ENCODE measurements around the gene SAMSN1. TPM values are rescaled to one million over a fixed set of nuclear protein-coding genes. Genes with fewer than 3 reads are reported as not detected.

SAMSN1 gene
- total RNA-seq, 4 donors from 2014 or later, result 1.3 to 7.4 (median 1.9) TPM

- WGBS, 2 donors, result 70 to 88% methylated on average over 4 of the region's 4 CpGs
- no peak for TF ChIP-seq CTCF (IDR thresholded peaks at IDR 0.05)
- TF ChIP-seq POLR2A (IDR thresholded peaks at IDR 0.05), result no peak
- H3K4me3 ChIP-seq (replicated peaks in 1 of 3), result no peak overlapping the region
- no peaks in the 10 kb centered on the region for H3K4me1 ChIP-seq
- H3K27ac ChIP-seq, result no peak overlapping the region
- H3K36me3 ChIP-seq, result no peaks in the 10 kb centered on the region
- intact Hi-C loops (cut with DNase I), result no loop called here
- DNase-seq, result no peak
- H3K27me3 ChIP-seq, result no peaks in the 10 kb centered on the region
- H3K9me3 ChIP-seq, result no peaks in the 10 kb centered on the region
Measured at GRCh38 chr21:14492931-14493330, 53.2 kb downstream of the SAMSN1 start.

GRCh38 chr21:14491269-14491681 is 54.8 kb downstream of the SAMSN1 start:
- no peaks in the 10 kb centered on the region for H3K4me1 ChIP-seq
- no peak overlapping the region for H3K27ac ChIP-seq
- H3K4me3 ChIP-seq (replicated peaks in 1 of 3), result no peak overlapping the region
- intact Hi-C loops (cut with DNase I), result no loop called here
- DNase-seq, result no peak
- H3K9me3 ChIP-seq, result no peaks in the 10 kb centered on the region
- WGBS, 2 donors, result 83 to 86% methylated on average over 1 of the region's 1 CpG
- no peaks in the 10 kb centered on the region for H3K27me3 ChIP-seq
- no peak for TF ChIP-seq POLR2A (IDR thresholded peaks at IDR 0.05)
- TF ChIP-seq CTCF (IDR thresholded peaks at IDR 0.05), result no peak
- no peaks in the 10 kb centered on the region for H3K36me3 ChIP-seq

GRCh38 chr21:14488672-14489204 is 57.4 kb downstream of the SAMSN1 start:
- DNase-seq, result no peak
- H3K27me3 ChIP-seq, result no peaks in the 10 kb centered on the region
- no peaks in the 10 kb centered on the region for H3K36me3 ChIP-seq
- intact Hi-C loops (cut with DNase I), result no loop called here
- TF ChIP-seq CTCF (IDR thresholded peaks at IDR 0.05), result no peak
- TF ChIP-seq POLR2A (IDR thresholded peaks at IDR 0.05), result no peak
- H3K4me3 ChIP-seq (replicated peaks in 1 of 3), result no peak overlapping the region
- no peaks in the 10 kb centered on the region for H3K4me1 ChIP-seq
- H3K27ac ChIP-seq, result no peak overlapping the region
- no peaks in the 10 kb centered on the region for H3K9me3 ChIP-seq
- WGBS, 2 donors, result 88 to 91% methylated on average over 5 of the region's 5 CpGs

GRCh38 chr21:14487490-14488432 is 58.4 kb downstream of the SAMSN1 start:
- H3K9me3 ChIP-seq, result no peaks in the 10 kb centered on the region
- H3K36me3 ChIP-seq, result no peaks in the 10 kb centered on the region
- intact Hi-C loops (cut with DNase I), result no loop called here
- no peak overlapping the region for H3K27ac ChIP-seq
- H3K27me3 ChIP-seq, result no peaks in the 10 kb centered on the region
- H3K4me3 ChIP-seq (replicated peaks in 1 of 3), result no peak overlapping the region
- TF ChIP-seq CTCF (IDR thresholded peaks at IDR 0.05), result no peak
- TF ChIP-seq POLR2A (IDR thresholded peaks at IDR 0.05), result no peak
- H3K4me1 ChIP-seq, result no peaks in the 10 kb centered on the region
- DNase-seq, result no peak

GRCh38 chr21:14486869-14487268 is 59.2 kb downstream of the SAMSN1 start:
- no peak overlapping the region for H3K27ac ChIP-seq
- DNase-seq, result no peak
- no peak overlapping the region for H3K4me3 ChIP-seq (replicated peaks in 1 of 3)
- WGBS, 2 donors, result 84 to 88% methylated on average over 3 of the region's 3 CpGs
- intact Hi-C loops (cut with DNase I), result no loop called here
- H3K36me3 ChIP-seq, result no peaks in the 10 kb centered on the region
- TF ChIP-seq POLR2A (IDR thresholded peaks at IDR 0.05) (no peak), CTCF (IDR thresholded peaks at IDR 0.05) (no peak)
- no peaks in the 10 kb centered on the region for H3K4me1 ChIP-seq
- no peaks in the 10 kb centered on the region for H3K9me3 ChIP-seq
- no peaks in the 10 kb centered on the region for H3K27me3 ChIP-seq
